DMS 273 (cell line): ENCODE data around the gene ALKAL2.

ENCODE experiments used
- DNase-seq: peaks from one replicate; lab custom pipeline; 2025; ENCODE audit not compliant: unreplicated experiment; lab: John Stamatoyannopoulos, UW

The ALKAL2 gene

GRCh38 chr2:295090-295489 lies 7.2 kb upstream of the ALKAL2 start:
- DNase-seq = no peak

- DNase-seq = peak; percentile 82
Observed at GRCh38 chr2:290090-290722, 2.3 kb upstream of the ALKAL2 start.

GRCh38 chr2:289362-290089 lies 1.6 kb upstream of the ALKAL2 start:
- peak; percentile 59 for DNase-seq

GRCh38 chr2:288758-289361 lies 969 bp upstream of the ALKAL2 start:
- peak; percentile 38 for DNase-seq

GRCh38 chr2:287471-287885 lies 413 bp downstream of the ALKAL2 start:
- DNase-seq = peak; percentile 46

- no peak for DNase-seq
Observed at GRCh38 chr2:286774-287392, 1.0 kb downstream of the ALKAL2 start.

GRCh38 chr2:286035-286434 lies 1.9 kb downstream of the ALKAL2 start:
- DNase-seq = no peak

- no peak for DNase-seq
Observed at GRCh38 chr2:285531-285930, 2.4 kb downstream of the ALKAL2 start.

GRCh38 chr2:284896-285492 lies 2.9 kb downstream of the ALKAL2 start:
- no peak for DNase-seq

GRCh38 chr2:283996-284794 lies 3.7 kb downstream of the ALKAL2 start:
- no peak for DNase-seq

- no peak for DNase-seq
Observed at GRCh38 chr2:282371-283263, 5.3 kb downstream of the ALKAL2 start.

GRCh38 chr2:281381-281780 lies 6.5 kb downstream of the ALKAL2 start:
- DNase-seq = no peak

- DNase-seq = no peak
Observed at GRCh38 chr2:280650-281110, 7.2 kb downstream of the ALKAL2 start.

GRCh38 chr2:279956-280649 lies 7.8 kb downstream of the ALKAL2 start:
- no peak for DNase-seq

- no peak for DNase-seq
Observed at GRCh38 chr2:279366-279765, 8.5 kb downstream of the ALKAL2 start.

GRCh38 chr2:278927-279320 lies 9.0 kb downstream of the ALKAL2 start:
- DNase-seq = no peak

- no peak for DNase-seq
Observed at GRCh38 chr2:278312-278926, 9.5 kb downstream of the ALKAL2 start.

- no peak for DNase-seq
Observed at GRCh38 chr2:275466-275865, 12.4 kb downstream of the ALKAL2 start.

- DNase-seq = no peak
Observed at GRCh38 chr2:274503-274902, 13.4 kb downstream of the ALKAL2 start.
